Smooth muscle cell (in vitro differentiated cells): ENCODE results near the gene IL1RAPL1. TPM values are rescaled to one million over a fixed set of nuclear protein-coding genes. Genes with fewer than 3 reads are reported as not detected.

ENCODE experiments used
- DNase-seq: peaks from one replicate; lab custom pipeline; 2025; ENCODE audit not compliant: unreplicated experiment; lab: John Stamatoyannopoulos, UW
- H2AFZ ChIP-seq: fragments of 200-600 bp; sonication (generic); 2 replicates; pipeline ENCODE4 v1.6.0; 2016; ENCODE audit warnings: antibody characterized with exemption, low read depth, mild to moderate bottlenecking
- H3F3A ChIP-seq: fragments of 200-600 bp; sonication (generic); 2 replicates; pipeline ENCODE4 v1.6.0; 2017; ENCODE audit warnings: antibody characterized with exemption, low read depth
- H3K27ac ChIP-seq: fragments of 200-600 bp; sonication (generic); 2 replicates; pipeline ENCODE4 v1.5.1; 2016; ENCODE audit warnings: low read depth, mild to moderate bottlenecking
- H3K27me3 ChIP-seq: fragments of 200-600 bp; sonication (generic); 2 replicates; pipeline ENCODE4 v1.6.1; 2016; ENCODE audit warnings: low read depth, mild to moderate bottlenecking
- H3K36me3 ChIP-seq: fragments of 200-600 bp; sonication (generic); 2 replicates; pipeline ENCODE4 v1.5.1; 2016; ENCODE audit warnings: low read depth
- H3K4me1 ChIP-seq: fragments of 200-600 bp; sonication (generic); 2 replicates; pipeline ENCODE4 v1.5.1; 2016; ENCODE audit warnings: low read depth
- H3K4me2 ChIP-seq: fragments of 200-600 bp; sonication (generic); 2 replicates; pipeline ENCODE4 v1.6.0; 2016; ENCODE audit warnings: mild to moderate bottlenecking
- H3K4me3 ChIP-seq: fragments of 200-600 bp; sonication (generic); 2 replicates; pipeline ENCODE4 v1.5.1; 2016; ENCODE audit warnings: mild to moderate bottlenecking
- H3K79me2 ChIP-seq: fragments of 200-600 bp; sonication (generic); 2 replicates; pipeline ENCODE4 v1.6.0; 2016; ENCODE audit warnings: low read depth, mild to moderate bottlenecking
- H3K9ac ChIP-seq: fragments of 200-600 bp; sonication (generic); 2 replicates; pipeline ENCODE4 v1.6.0; 2016; ENCODE audit warnings: low read depth
- H3K9me3 ChIP-seq: fragments of 200-600 bp; sonication (generic); replicated peaks from 2 replicates; pipeline ENCODE4 v1.5.1; 2016; ENCODE audit warnings: low read depth
- H4K20me1 ChIP-seq: fragments of 200-600 bp; sonication (generic); 2 replicates; pipeline ENCODE4 v1.6.0; 2016; ENCODE audit warnings: low read depth
- CTCF ChIP-seq: fragments of 200-600 bp; sonication (generic); IDR thresholded peaks from 2 replicates; pipeline ENCODE4 v1.5.1; 2017; ENCODE audit warnings: borderline replicate concordance, mild to moderate bottlenecking, antibody characterized with exemption; ENCODE audit not compliant: insufficient read depth, poor library complexity, severe bottlenecking
- WGBS: methylation state at CpG from one replicate; pipeline ENCODE4 v1.1.7; 2016; ENCODE audit warnings: low lambda C conversion rate; 5-methylcytosine and 5-hydroxymethylcytosine counted together
- polyA plus RNA-seq: library from polyadenylated mRNA; unstranded; fragments of >200 nt; fragmentation: Nextera tagmentation; extraction: Ambion mirVana; gene quantifications from 2 replicates; pipeline ENCODE4 v1.2.1, GENCODE V29; 2016
- total RNA-seq: library from RNA; depleted of rRNA; stranded (reverse); fragments of >200 nt; gene quantifications from 2 replicates; pipeline ENCODE4 v1.2.3, GENCODE V29; 2014

Gene IL1RAPL1
- total and polyA plus RNA-seq, 2 experiments from 2014 or later: 0.04 TPM; not detected in 1

GRCh38 chrX:28670074-28670473 is 82.8 kb downstream of the IL1RAPL1 start:
- Histone ChIP-seq H3K36me3 (no peaks in the 10 kb centered on the region), H3K9ac (no peak overlapping the region), H2AFZ (no peak overlapping the region), H3K79me2 (no peaks in the 10 kb centered on the region), H3K27me3 (no peaks in the 10 kb centered on the region), H3K4me3 (no peak overlapping the region), H3K9me3 (no peaks in the 10 kb centered on the region), H4K20me1 (no peaks in the 10 kb centered on the region), H3K27ac (no peak overlapping the region), H3K4me2 (no peak overlapping the region), H3K4me1 (no peaks in the 10 kb centered on the region), H3F3A (no peaks in the 10 kb centered on the region)
- no peak for DNase-seq
- WGBS: 47% methylated on average over 2 of the region's 2 CpGs
- TF ChIP-seq CTCF: no peak

- WGBS: 95% methylated on average over 1 of the region's 1 CpG
- Histone ChIP-seq H3K4me3 (no peak overlapping the region), H3K27ac (no peak overlapping the region), H3K4me1 (no peaks in the 10 kb centered on the region), H3K4me2 (no peak overlapping the region), H3K79me2 (no peaks in the 10 kb centered on the region), H3F3A (no peaks in the 10 kb centered on the region), H3K9ac (no peak overlapping the region), H3K27me3 (no peaks in the 10 kb centered on the region), H4K20me1 (no peaks in the 10 kb centered on the region), H2AFZ (no peak overlapping the region), H3K36me3 (no peaks in the 10 kb centered on the region), H3K9me3 (no peaks in the 10 kb centered on the region)
- DNase-seq: no peak
- no peak for TF ChIP-seq CTCF
These were observed 87.9 kb downstream of the IL1RAPL1 start for GRCh38 chrX:28675173-28675572.

DNA sequence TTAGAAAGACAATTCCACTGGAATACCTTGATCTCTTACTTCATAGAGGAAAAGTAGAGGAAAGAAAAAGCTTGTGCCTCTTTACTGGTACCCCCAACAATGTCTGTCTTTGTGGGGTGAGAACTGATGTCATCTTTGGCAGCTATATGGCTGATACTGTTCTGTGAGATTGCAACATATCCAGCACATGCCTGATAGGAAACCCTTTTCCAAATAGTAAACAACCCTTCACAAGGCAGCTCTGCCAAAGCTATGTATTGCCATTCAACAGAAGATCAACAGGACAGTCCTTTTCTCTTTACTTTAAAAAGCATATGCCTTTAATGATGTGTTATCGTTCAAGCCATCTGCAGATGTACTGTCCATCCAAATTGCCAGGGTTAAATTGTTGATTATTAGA is 105.9 kb downstream of the IL1RAPL1 start:
- Histone ChIP-seq H4K20me1 (no peaks in the 10 kb centered on the region), H3F3A (no peaks in the 10 kb centered on the region), H3K4me3 (no peak overlapping the region), H3K27ac (no peak overlapping the region), H3K79me2 (no peaks in the 10 kb centered on the region), H3K9ac (no peak overlapping the region), H2AFZ (no peak overlapping the region), H3K9me3 (no peaks in the 10 kb centered on the region), H3K36me3 (no peaks in the 10 kb centered on the region), H3K4me2 (no peak overlapping the region), H3K4me1 (no peaks in the 10 kb centered on the region), H3K27me3 (no peaks in the 10 kb centered on the region)
- WGBS: 83% methylated on average over 1 of the region's 1 CpG
- TF ChIP-seq CTCF: no peak
- no peak for DNase-seq

GRCh38 chrX:28697732-28698131 is 110.5 kb downstream of the IL1RAPL1 start:
- Histone ChIP-seq H3K27ac (no peak overlapping the region), H3K4me3 (no peak overlapping the region), H3K4me2 (no peak overlapping the region), H2AFZ (no peak overlapping the region), H3K9ac (no peak overlapping the region), H3K4me1 (no peaks in the 10 kb centered on the region), H3F3A (no peaks in the 10 kb centered on the region), H4K20me1 (no peaks in the 10 kb centered on the region), H3K27me3 (no peaks in the 10 kb centered on the region), H3K9me3 (no peaks in the 10 kb centered on the region), H3K79me2 (no peaks in the 10 kb centered on the region), H3K36me3 (no peaks in the 10 kb centered on the region)
- TF ChIP-seq CTCF: no peak
- no peak for DNase-seq
